Gastrocnemius medialis (tissue), 4 donors: ENCODE measurements around the gene PLD2. TPM values are rescaled to one million over a fixed set of nuclear protein-coding genes. Genes with fewer than 3 reads are reported as not detected.

Source experiments
- ATAC-seq, 2 donors: fragments of 150-250 bp; one replicate each; pipeline ENCODE4 v1.9.1; 2016
- DNase-seq, 2 donors: peaks; one replicate each; pipeline ENCODE4 v3.0.0-alpha.2; 2019
- H3K27ac ChIP-seq, 4 donors: fragments of 200-600 bp; sonication (generic); 1 replicate in 1 of 4; 2 replicates in 3 of 4; pipeline ENCODE4 v1.5.1; 2016 to 2018; ENCODE audit warnings: mild to moderate bottlenecking in 2 of 4, moderate library complexity in 1 of 4
- H3K27me3 ChIP-seq, 3 donors: fragments of 200-600 bp; sonication (generic) in 2 of 3; 1 replicate in 1 of 3; 2 replicates in 2 of 3; pipeline versions ENCODE4 v1.5.1 to v1.6.0; 2016 to 2019; ENCODE audit warnings: mild to moderate bottlenecking in 1 of 3, moderate library complexity in 1 of 3
- H3K36me3 ChIP-seq, 2 donors: fragments of 200-600 bp; sonication (generic) in 1 of 2; one replicate each; pipeline ENCODE4 v1.5.1; 2017 to 2018
- H3K4me1 ChIP-seq, 2 donors: fragments of 200-600 bp; sonication (generic) in 1 of 2; one replicate each; pipeline ENCODE4 v1.5.1; 2016 to 2017; ENCODE audit warnings: mild to moderate bottlenecking in 2 of 2
- H3K4me3 ChIP-seq, 4 donors: fragments of 200-600 bp; sonication (generic) in 3 of 4; 1 replicate in 1 of 4; 2 replicates in 3 of 4; pipeline ENCODE4 v1.5.1; 2016 to 2019; ENCODE audit warnings: mild to moderate bottlenecking in 2 of 4
- H3K9me3 ChIP-seq, 3 donors: fragments of 200-600 bp; sonication (generic) in 2 of 3; 1 replicate in 1 of 3; 2 replicates in 2 of 3; pipeline ENCODE4 v1.5.1; 2016 to 2019
- POLR2A ChIP-seq, 2 donors: fragments of 450-650 bp; IDR thresholded peaks; one replicate each; pipeline ENCODE4 v1.6.1; 2017; ENCODE audit warnings: antibody characterized with exemption in 2 of 2, mild to moderate bottlenecking in 2 of 2, moderate library complexity in 2 of 2
- in situ Hi-C, 4 donors: fragments of 200-750 bp; cut with MboI; loops; one replicate each; pipeline versions ENCODE4 v1.15.0 to v1.8.0; 2017; ENCODE audit warnings: low sequenced_read_pairs in 4 of 4
- intact Hi-C: fragments of 100-400 bp; cut with DNase I; formaldehyde crosslinking; loops from one replicate; pipeline ENCODE4 v1.15.1; 2023; ENCODE audit warnings: low total_unique reads
- total RNA-seq, 4 donors: library from RNA; depleted of rRNA; stranded (reverse); fragments of >200 nt; gene quantifications; one replicate each; pipeline versions ENCODE4 v1.1.0 to v1.2.3, GENCODE V29; 2016
- TF ChIP-seq, protein P1 (sequence below), 5 experiments: fragments of 450-650 bp in 3 of 5; fragments of 200-600 bp in 2 of 5; sonication (generic) in 2 of 5; IDR thresholded peaks in 4 of 5; conservative IDR thresholded peaks in 1 of 5; 1 replicate in 4 of 5; 2 replicates in 1 of 5; pipeline ENCODE4 v1.5.1; 2016 to 2019; ENCODE audit warnings: antibody characterized with exemption in 5 of 5, mild to moderate bottlenecking in 3 of 5, moderate library complexity in 3 of 5

PLD2 gene
- total RNA-seq, 4 donors from 2014 or later, result 2.8 to 5.8 (median 4.2) TPM

- intact Hi-C loops, result no loop called here
- no peaks in the 10 kb centered on the region for H3K27me3 ChIP-seq
- ATAC-seq, result no peak
Observed at GRCh38 chr17:4870855-4871254, 63.9 kb downstream of the PLD2 start.

DNA sequence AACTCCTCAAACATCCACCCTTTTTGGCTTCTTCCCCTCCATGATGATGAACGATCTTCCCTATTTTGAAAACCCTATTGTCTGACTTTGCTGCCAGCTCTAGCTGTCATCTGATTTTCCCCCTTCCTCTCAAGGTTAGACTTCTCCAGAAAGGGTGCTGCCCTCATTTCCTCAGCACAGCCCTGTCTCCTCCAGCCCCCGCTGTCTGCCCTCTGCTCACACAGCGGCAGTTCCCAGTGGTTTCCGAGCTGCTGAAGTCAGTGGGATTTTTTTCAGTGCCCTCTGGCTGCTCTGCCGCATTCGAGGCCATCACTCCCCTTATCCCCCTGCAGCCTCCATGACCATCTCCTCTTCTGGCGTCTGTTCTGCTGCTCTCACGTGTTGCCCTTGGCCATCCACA lies 65.8 kb downstream of the PLD2 start:
- ATAC-seq (no peak), DNase-seq (no peak)
- no peak overlapping the region for H3K27ac ChIP-seq
- H3K36me3 ChIP-seq, result no peaks in the 10 kb centered on the region
- H3K9me3 ChIP-seq, result no peaks in the 10 kb centered on the region
- in situ Hi-C loops, result no loop called here
- intact Hi-C loops, result no loop called here
- H3K4me1 ChIP-seq, result no peaks in the 10 kb centered on the region
- TF ChIP-seq POLR2A (IDR thresholded peaks at IDR 0.05), result no peak
- TF ChIP-seq, protein P1, sequence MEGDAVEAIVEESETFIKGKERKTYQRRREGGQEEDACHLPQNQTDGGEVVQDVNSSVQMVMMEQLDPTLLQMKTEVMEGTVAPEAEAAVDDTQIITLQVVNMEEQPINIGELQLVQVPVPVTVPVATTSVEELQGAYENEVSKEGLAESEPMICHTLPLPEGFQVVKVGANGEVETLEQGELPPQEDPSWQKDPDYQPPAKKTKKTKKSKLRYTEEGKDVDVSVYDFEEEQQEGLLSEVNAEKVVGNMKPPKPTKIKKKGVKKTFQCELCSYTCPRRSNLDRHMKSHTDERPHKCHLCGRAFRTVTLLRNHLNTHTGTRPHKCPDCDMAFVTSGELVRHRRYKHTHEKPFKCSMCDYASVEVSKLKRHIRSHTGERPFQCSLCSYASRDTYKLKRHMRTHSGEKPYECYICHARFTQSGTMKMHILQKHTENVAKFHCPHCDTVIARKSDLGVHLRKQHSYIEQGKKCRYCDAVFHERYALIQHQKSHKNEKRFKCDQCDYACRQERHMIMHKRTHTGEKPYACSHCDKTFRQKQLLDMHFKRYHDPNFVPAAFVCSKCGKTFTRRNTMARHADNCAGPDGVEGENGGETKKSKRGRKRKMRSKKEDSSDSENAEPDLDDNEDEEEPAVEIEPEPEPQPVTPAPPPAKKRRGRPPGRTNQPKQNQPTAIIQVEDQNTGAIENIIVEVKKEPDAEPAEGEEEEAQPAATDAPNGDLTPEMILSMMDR (IDR thresholded peaks at IDR 0.05 in 4 of 5, conservative IDR thresholded peaks at IDR 0.05 in 1 of 5), result no peak
- H3K4me3 ChIP-seq, result no peak overlapping the region
- no peaks in the 10 kb centered on the region for H3K27me3 ChIP-seq

More at GRCh38 chr17:4870855-4871254, 63.9 kb downstream of the PLD2 start:
- Histone ChIP-seq H3K4me1 (no peaks in the 10 kb centered on the region), H3K27ac (no peak overlapping the region), H3K4me3 (no peak overlapping the region), H3K9me3 (no peaks in the 10 kb centered on the region), H3K36me3 (no peaks in the 10 kb centered on the region)
- no peak for DNase-seq
- in situ Hi-C loops, result no loop called here
- TF ChIP-seq, protein P1 (IDR thresholded peaks at IDR 0.05 in 4 of 5, conservative IDR thresholded peaks at IDR 0.05 in 1 of 5), result no peak

Other genes with a start within 250 kb of the PLD2 start
- gene GGT6, start 246.6 kb upstream of the PLD2 start, total RNA-seq, result under 1 TPM in 1 of 4 donors, not detected in 3; 0.63 TPM
- gene SMTNL2, start 222.6 kb upstream of the PLD2 start, total RNA-seq, result 100 to 1,000 TPM; 110 to 588 (median 420) TPM
- not detected for gene ALOX15, start 165.5 kb upstream of the PLD2 start, total RNA-seq
- 10 to 100 TPM; 31.5 to 46.8 (median 35.6) TPM for gene PELP1, start 103.0 kb upstream of the PLD2 start, total RNA-seq
- gene ARRB2, start 96.5 kb upstream of the PLD2 start, total RNA-seq, result 10 to 100 TPM in 1 of 4 donors, 1 to 10 TPM in 3; 5.5 to 11.8 (median 7.8) TPM
- gene MED11, start 75.7 kb upstream of the PLD2 start, total RNA-seq, result 10 to 100 TPM; 29.4 to 58.5 (median 44.8) TPM
- gene ZMYND15, start 67.3 kb upstream of the PLD2 start, total RNA-seq, result not detected
- 1 to 10 TPM; 1.2 to 2.1 (median 1.4) TPM for gene CXCL16, start 67.2 kb upstream of the PLD2 start, total RNA-seq
- under 1 TPM in 1 of 4 donors, not detected in 3; 0.64 TPM for gene TM4SF5, start 35.3 kb upstream of the PLD2 start, total RNA-seq
- 1 to 10 TPM in 3 of 4 donors, not detected in 1; 1.4 to 7.2 (median 3.8) TPM for gene VMO1, start 20.8 kb upstream of the PLD2 start, total RNA-seq
- gene GLTPD2, start 18.2 kb upstream of the PLD2 start, total RNA-seq, result under 1 TPM in 1 of 4 donors, not detected in 3; 0.53 TPM
- 100 to 1,000 TPM; 365 to 662 (median 479) TPM for gene PSMB6, start 11.0 kb upstream of the PLD2 start, total RNA-seq
- 10 to 100 TPM; 11.7 to 20.2 (median 15.3) TPM for gene MINK1, start 26.2 kb downstream of the PLD2 start, total RNA-seq
- under 1 TPM in 2 of 4 donors, not detected in 2; 0.10 to 0.33 TPM for gene C17orf107, start 92.4 kb downstream of the PLD2 start, total RNA-seq
- 1 to 10 TPM in 1 of 4 donors, under 1 TPM in 2, not detected in 1; 0.33 to 1.9 (median 0.52) TPM for gene CHRNE, start 95.9 kb downstream of the PLD2 start, total RNA-seq
- not detected for gene GP1BA, start 125.1 kb downstream of the PLD2 start, total RNA-seq
- gene SLC25A11, start 132.9 kb downstream of the PLD2 start, total RNA-seq, result 100 to 1,000 TPM in 2 of 4 donors, 10 to 100 TPM in 2; 52.6 to 106 (median 81.7) TPM
- 10 to 100 TPM; 51.2 to 99.5 (median 75.2) TPM for gene RNF167, start 133.1 kb downstream of the PLD2 start, total RNA-seq
- gene PFN1, start 141.4 kb downstream of the PLD2 start, total RNA-seq, result 100 to 1,000 TPM; 304 to 750 (median 599) TPM
- gene ENO3, start 144.0 kb downstream of the PLD2 start, total RNA-seq, result 1,000 to 10,000 TPM; 1,434 to 5,473 (median 3,204) TPM
- 100 to 1,000 TPM in 1 of 4 donors, 10 to 100 TPM in 3; 78.6 to 114 (median 91.0) TPM for gene SPAG7, start 160.7 kb downstream of the PLD2 start, total RNA-seq
- 10 to 100 TPM; 19.1 to 46.4 (median 36.4) TPM for gene CAMTA2, start 180.5 kb downstream of the PLD2 start, total RNA-seq
- 1 to 10 TPM; 1.9 to 5.7 (median 4.3) TPM for gene INCA1, start 190.4 kb downstream of the PLD2 start, total RNA-seq
- 100 to 1,000 TPM; 327 to 543 (median 393) TPM for gene KIF1C, start 190.8 kb downstream of the PLD2 start, total RNA-seq
- not detected for gene SLC52A1, start 228.3 kb downstream of the PLD2 start, total RNA-seq